ENCODE data around the gene GUCA1A. TPM values are rescaled to one million over a fixed set of nuclear protein-coding genes. Genes with fewer than 3 reads are reported as not detected.

Gene GUCA1A
- total RNA-seq = not detected

DNA sequence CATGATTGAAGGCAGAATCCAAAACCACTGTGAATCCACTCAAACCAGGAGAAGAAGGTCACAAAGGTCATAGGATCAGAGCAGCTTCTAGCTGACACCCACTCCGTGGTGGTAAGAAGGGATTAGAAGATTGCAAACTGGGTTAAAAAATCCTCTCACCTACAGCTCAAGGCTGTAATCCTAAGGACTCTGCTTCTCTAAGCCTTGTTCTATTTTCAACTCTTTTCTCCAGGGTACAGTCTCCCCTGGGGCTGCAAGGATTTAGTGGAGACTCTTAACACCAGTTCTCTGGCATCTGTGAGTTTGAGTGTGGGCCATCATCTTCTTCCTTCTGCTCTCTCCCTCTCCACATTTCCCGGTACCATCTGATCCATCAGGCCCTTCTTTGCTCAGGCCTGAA, at the start of gene GUCA1A:
Gene GUCA1A, plus strand, starts transcription at position 264 of the 400 bp plus-strand sequence. CDS start 250 bp downstream, outside the sequence.
- Histone ChIP-seq H3K4me3 (no peak within 1 kb of the TSS), H3K36me3 (no peaks in the 10 kb centered on the region), H3K4me1 (no peaks in the 10 kb centered on the region), H3K9me3 (no peaks in the 10 kb centered on the region), H3K27ac (no peak within 1 kb of the TSS), H3K27me3 (peaks cover 0 to 5% (median 4%) of the 10 kb centered on the region in 3 donors)
- TF ChIP-seq, protein P1, sequence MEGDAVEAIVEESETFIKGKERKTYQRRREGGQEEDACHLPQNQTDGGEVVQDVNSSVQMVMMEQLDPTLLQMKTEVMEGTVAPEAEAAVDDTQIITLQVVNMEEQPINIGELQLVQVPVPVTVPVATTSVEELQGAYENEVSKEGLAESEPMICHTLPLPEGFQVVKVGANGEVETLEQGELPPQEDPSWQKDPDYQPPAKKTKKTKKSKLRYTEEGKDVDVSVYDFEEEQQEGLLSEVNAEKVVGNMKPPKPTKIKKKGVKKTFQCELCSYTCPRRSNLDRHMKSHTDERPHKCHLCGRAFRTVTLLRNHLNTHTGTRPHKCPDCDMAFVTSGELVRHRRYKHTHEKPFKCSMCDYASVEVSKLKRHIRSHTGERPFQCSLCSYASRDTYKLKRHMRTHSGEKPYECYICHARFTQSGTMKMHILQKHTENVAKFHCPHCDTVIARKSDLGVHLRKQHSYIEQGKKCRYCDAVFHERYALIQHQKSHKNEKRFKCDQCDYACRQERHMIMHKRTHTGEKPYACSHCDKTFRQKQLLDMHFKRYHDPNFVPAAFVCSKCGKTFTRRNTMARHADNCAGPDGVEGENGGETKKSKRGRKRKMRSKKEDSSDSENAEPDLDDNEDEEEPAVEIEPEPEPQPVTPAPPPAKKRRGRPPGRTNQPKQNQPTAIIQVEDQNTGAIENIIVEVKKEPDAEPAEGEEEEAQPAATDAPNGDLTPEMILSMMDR (IDR thresholded peaks at IDR 0.05 in 4 of 5, conservative IDR thresholded peaks at IDR 0.05 in 1 of 5) = no peak
- TF ChIP-seq POLR2A (IDR thresholded peaks at IDR 0.05) = no peak
- intact Hi-C loops (cut with DNase I; ENCODE audit: low total_unique reads) (no loop called here), in situ Hi-C loops (cut with MboI; ENCODE audit: low sequenced_read_pairs in 4 of 4) (no loop called here)
- no peak for DNase-seq
- no peak for ATAC-seq

DNA sequence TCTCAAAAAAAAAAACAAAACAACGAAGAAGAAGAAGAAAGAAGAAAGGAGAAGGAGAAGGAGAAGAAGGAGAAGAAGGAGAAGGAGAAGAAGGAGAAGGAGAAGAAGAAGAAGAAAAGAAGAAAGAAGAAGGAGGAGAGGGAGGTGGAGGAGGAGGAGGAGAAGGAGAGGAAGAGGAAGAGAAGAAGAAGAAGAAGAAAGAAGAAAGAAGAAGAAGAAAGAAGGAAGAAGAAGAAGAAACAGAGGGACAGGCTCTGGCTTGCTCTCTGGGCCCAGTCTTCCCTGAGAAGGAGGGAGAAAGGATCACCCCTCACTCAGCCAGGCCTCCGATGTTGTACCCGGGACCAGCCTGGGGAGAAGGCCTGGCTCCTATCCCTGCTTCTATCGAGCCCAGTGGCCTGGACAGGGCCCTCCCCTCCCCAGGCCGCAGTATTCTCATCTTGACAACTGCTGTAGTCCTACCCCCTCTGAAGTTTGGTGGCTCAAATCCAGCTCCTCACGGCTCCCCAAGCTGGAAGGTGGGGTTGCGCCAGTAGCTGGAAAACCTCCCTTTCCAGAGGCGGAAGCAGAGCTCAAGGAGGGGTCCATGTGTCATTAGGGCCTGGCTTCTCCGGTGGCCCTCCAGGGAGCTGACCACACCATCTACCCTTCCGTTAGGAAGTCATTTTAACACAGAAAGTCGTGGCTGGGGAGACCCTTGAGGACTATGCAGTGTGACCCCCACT, 49.6 kb upstream of the GUCA1A start:
- no peak for DNase-seq
- H3K27ac ChIP-seq = no peak overlapping the region
- no peak for TF ChIP-seq POLR2A (IDR thresholded peaks at IDR 0.05)
- TF ChIP-seq, protein P1 (IDR thresholded peaks at IDR 0.05 in 4 of 5, conservative IDR thresholded peaks at IDR 0.05 in 1 of 5) = no peak

DNA sequence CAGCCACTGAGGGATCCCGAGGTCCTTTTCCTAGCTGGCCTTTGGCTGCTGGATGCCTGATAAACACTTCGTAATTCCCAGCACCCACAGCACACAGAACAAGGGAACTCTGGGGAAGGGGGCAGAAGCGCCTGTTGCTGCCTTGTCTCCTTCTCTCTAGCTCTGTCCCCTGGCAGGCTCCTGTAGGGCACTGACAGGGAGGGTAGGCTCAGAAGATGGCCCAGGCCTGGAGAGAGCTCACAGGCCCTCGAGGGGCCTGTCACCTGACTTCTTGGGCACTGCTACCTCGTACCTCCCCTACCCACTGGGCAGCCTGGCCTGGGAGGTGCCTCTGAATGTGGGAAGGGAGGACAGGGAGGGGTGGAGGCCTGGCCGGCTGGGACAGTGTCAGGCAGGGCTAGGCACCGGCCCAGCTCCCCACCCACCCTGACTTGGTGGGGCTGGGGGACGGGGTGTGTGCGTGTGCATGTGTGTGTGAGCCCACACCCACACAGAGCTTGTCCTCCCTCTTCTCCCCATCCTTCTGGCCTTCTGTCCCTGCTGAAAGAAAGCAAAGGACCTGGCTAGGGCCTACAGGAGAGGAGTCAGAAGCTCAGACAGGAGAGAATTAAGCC, 48.8 kb upstream of the GUCA1A start:
- Histone ChIP-seq H3K4me3 (no peak overlapping the region), H3K27me3 (no peaks in the 10 kb centered on the region), H3K4me1 (no peaks in the 10 kb centered on the region), H3K36me3 (no peaks in the 10 kb centered on the region), H3K9me3 (no peaks in the 10 kb centered on the region), H3K27ac (no peak overlapping the region)
- no peak for ATAC-seq
- intact Hi-C loops (cut with DNase I; ENCODE audit: low total_unique reads) (no loop called here), in situ Hi-C loops (cut with MboI; ENCODE audit: low sequenced_read_pairs in 4 of 4) (no loop called here)
- DNase-seq = no peak
- TF ChIP-seq, protein P1 (IDR thresholded peaks at IDR 0.05 in 4 of 5, conservative IDR thresholded peaks at IDR 0.05 in 1 of 5) = no peak
- TF ChIP-seq POLR2A (IDR thresholded peaks at IDR 0.05) = no peak

More for the DNA sequence above, 49.6 kb upstream of the GUCA1A start:
- Histone ChIP-seq H3K36me3 (no peaks in the 10 kb centered on the region), H3K4me1 (peaks cover 0 to 2% of the 10 kb centered on the region in 2 donors), H3K9me3 (no peaks in the 10 kb centered on the region), H3K4me3 (no peak overlapping the region), H3K27me3 (no peaks in the 10 kb centered on the region)
- in situ Hi-C loops (cut with MboI; ENCODE audit: low sequenced_read_pairs in 4 of 4) = no loop called here
- intact Hi-C loops (cut with DNase I; ENCODE audit: low total_unique reads) = no loop called here
- ATAC-seq = no peak

DNA sequence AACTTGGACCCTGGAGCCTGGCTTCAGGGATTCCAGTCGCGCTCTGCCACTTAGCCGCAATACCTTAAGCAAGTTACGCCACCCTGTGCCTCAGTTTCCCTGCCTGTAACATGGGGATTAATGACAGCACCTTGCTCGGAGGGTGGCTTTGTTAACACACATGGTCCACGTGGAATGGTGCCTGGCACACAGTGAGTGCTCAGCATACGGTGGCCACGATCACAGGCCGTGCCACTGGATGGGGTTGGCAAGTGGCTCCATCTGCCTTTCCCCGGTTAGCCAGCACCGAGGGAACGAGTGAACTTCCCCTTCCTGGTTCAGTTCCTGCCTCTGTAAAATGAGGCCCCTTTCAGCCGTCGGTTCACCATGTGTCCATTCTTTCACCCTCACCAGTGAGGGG, 47.9 kb upstream of the GUCA1A start:
- in situ Hi-C loops (cut with MboI; ENCODE audit: low sequenced_read_pairs in 4 of 4) (no loop called here), intact Hi-C loops (cut with DNase I; ENCODE audit: low total_unique reads) (no loop called here)
- no peaks in the 10 kb centered on the region for H3K9me3 ChIP-seq
- DNase-seq = no peak
- no peaks in the 10 kb centered on the region for H3K4me1 ChIP-seq
- ATAC-seq = no peak
- no peaks in the 10 kb centered on the region for H3K27me3 ChIP-seq
- H3K4me3 ChIP-seq = no peak overlapping the region
- H3K36me3 ChIP-seq = no peaks in the 10 kb centered on the region
- TF ChIP-seq, protein P1 (IDR thresholded peaks at IDR 0.05 in 4 of 5, conservative IDR thresholded peaks at IDR 0.05 in 1 of 5) = no peak
- TF ChIP-seq POLR2A (IDR thresholded peaks at IDR 0.05) = no peak
- no peak overlapping the region for H3K27ac ChIP-seq

All from gastrocnemius medialis (tissue), 4 donors.